ENCODE results near the gene DHRS9.
A peak's percentile ranks its signal among the peaks of the same experiment; 100 is the strongest.

Gene DHRS9

DNA sequence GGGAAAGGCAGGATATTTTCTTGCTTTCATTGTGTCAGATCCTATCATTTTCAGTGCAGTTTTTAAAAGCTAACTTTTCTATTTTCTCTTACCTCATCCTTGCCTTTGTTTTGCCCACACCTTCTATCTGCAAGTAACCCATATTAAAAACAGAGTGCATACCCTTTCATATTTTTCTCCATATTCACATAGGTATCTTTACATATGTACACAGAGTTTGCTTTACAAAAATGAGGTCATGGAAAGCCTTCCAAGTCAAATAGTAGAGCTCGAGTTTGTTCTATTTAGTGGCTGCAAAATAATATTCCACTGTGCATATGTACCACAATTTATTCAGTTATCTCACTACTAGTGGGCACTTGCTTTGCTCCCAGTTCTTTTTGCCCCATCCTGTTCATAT, 3.9 kb upstream of the DHRS9 start:
- DNase-seq (ENCODE audit: low spot score): no peak

DNA sequence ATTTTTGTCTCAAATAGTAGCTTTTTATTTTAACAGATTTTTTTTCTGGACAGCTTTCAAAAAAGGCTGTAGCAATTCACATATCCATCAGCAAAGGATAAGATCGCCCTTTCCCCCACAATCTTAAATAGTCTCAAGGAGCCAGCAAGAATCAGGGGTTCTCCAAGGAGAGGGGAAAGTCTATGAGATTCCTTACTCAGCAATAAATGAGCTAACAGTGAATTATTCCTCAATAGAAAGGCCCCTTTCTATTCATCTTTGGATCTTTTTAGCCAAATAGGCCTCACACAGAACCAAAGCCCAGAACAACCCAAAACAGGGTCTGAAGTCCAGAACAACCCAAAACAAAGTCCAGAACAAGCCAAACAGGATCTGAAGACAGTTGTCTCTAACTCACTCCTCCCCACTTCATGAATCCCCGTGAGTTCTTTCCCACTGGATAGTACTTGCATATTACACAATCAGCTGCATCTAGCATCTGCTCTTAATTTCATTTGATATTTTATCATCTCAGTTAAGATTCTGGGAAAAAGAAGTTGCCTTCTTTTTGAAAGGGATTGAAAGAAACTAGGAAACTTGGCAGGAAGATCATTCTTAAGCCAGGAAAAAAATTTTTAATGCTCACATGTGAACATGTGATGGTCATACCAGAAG, 3.4 kb upstream of the DHRS9 start:
- no peak for DNase-seq (ENCODE audit: low spot score)

DNA sequence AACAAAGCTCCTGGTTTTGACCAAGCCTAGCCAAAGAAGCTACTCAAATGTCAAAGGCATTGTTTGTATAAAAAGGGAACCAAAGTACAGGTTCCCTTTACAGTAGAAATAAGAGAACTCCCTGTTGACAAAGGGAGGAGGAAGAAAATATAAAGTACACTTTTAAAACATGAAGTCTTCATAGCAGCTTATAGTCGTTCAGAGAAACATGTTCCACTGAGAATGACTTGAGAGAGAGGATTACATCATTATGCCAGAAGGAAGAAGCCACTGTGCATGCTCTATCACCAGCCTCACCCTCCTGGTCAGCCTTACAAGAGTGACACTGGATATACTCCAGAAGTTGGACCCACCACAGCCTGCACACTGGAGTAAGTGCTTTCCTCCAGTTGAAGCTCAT, 2.5 kb upstream of the DHRS9 start:
- no peak for DNase-seq (ENCODE audit: low spot score)

DNA sequence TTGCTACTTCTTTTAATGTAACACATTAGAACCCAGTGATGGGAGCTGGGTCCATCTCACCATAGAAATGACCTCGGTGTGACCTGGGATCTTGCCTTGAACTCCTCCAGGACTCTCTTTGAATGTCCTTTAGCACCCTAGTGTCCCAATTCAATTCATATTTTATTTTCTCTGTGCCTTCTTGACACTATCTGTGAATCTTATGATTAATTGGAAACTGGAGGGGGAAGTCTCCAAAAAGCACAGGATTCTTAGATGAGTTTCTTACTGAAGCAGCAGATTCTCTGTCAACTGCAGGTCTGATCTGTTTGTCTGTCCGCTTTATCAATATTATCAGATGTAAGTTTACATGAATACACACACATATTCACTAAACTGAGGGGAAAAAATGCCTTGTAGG, 470 bp downstream of the DHRS9 start:
- no peak for DNase-seq (ENCODE audit: low spot score)

DNA sequence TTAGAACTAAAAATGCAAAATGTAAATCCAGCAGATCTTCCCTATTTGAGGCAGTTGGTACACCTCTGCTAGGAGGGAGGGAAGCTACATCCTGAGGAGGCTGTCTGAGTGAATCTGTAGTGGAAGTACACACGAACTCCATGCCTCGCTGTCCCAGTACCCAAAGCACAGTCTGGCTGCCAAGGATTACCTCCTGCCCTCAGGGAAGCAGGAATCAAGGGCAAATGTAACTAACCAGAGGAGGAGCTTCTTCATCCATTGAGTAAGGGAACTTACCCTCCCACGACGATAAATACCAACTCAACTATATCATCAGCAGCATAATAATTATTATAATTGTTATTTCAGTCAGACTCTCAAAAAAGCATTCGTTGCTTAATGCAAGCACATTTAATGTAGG, 2.1 kb downstream of the DHRS9 start:
- no peak for DNase-seq (ENCODE audit: low spot score)

DNA sequence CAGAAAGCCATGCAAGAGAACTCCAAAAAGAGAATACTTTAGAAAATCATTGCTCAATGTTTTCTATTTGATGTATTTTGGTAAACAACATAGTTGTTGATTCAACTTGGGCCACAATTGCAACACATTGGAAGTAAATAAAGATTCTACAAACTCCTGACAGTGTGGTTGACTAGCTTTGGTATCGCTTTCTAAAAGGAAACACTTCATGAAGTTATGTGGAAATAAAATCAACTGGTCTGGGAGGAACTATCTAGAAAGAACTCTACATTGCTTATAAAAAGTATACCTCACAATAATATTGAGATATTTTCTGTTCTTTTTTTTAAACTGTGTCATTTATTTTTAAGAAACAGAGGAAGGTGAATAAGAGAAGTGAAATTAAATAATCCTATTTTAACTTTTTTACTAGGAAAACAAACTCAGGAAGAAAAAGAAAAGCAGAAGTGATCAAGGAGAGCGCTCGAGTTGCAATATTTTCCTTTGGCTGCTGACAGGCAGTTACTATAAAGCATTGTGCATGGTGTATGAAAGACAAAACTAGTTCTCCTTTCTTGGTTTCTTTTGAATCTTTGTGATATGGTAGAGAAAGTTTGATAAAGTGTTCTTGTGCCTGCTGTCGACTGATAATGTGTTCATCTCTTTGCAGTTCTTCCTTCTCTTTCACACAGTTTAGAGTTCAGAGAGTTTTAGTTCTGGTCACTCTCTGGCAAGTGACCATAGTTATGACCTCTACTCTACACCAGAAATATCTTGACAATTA, 3.0 kb downstream of the DHRS9 start:
- no peak for DNase-seq (ENCODE audit: low spot score)

DNA sequence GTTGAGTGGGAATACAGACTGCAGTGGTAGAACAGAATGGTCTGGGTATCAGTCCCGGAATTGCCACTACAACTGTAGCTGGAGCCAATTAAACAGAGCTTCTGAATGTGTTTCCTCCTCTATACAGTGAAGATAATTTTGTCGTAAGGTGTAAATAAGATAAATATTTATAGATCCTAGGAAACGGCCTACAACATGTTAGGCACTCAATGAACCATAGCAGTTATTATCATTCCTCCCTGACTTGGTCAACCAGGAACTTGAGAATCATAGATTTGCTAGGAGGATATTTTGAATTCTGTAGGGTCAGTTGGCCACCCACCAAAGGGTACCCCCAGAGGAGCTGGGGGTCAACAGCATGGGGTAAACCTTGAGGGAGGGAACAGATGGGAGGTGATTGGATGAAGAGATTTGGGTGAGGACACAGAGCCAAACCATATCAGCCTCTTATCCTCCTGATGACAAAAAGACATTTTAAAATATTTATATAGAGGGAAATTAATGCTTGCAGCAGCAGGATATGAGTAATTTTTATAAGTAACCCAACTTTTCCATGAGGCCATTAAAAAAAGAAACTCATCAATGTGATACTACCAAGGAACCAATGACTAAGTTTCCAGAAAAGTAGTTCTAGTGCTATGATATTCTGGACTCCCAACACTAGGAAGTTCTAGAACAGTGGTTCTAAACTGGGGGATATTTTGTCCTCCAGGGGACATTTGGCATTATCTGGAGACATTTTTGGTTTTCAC, 4.0 kb downstream of the DHRS9 start:
- DNase-seq (ENCODE audit: low spot score): no peak

DNA sequence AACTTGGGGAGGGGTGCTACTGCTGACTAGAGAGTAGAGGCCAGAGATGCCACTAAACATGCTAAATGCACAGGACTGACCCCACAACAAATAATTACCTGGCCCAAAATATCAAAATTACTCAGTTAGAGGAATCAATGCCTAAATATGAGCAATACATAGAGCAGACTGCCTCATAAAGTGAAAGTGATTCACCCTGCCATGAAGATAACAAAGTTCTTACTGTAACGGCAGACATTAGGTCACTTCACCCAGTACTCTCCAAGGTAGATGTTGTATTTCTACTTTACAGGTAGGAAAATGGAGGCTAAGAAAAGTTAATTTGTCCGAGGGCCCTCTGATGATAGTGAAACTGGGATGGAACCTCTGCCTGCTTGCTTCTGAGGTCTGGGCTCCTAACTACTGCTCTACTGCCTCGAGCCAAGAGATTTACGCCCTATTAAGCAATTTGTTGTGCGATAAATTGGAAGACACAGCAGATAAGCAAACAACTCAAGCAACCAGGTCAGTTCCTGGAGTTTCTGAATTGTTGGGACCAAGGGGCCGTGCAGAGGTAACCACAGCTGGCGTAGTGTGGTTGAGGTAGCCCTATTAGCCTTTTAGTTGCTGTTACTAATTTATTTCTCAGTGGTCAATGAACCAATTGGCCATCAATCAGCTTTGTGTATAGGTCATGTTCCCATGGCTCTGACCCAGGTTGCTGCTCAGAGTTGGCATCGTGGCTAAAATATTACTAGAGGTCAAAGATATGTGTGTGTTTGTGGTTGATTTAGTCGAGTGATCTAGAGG, 4.8 kb downstream of the DHRS9 start:
- DNase-seq (ENCODE audit: low spot score): peak; percentile 8

DNA sequence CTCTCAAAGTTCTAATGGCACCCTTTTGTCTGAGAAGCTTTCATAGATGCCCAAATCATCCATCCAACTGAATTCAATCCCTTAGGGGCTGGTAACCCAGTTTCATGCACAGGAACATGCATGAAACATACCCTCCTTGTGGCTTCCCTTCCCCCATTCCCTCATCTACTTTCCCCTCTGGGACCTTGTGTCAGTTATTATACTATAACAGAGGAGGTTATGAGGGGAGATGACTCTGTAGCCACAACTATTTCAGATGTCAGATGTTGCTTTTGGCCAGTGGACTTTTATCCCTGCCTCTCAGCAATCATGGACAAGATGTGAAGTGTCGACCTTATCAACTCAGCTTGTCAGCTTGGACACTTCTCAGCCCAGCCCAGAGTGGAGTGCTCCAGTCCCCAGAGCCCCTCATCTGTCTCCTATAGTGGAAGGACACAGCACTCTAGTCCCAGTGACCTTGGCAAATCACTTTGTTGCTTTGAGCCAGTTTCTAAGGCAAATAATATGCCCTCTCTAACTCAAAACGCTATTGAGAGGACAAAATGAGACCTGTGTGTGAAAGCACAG, 8.4 kb downstream of the DHRS9 start:
- no peak for DNase-seq (ENCODE audit: low spot score)

DNA sequence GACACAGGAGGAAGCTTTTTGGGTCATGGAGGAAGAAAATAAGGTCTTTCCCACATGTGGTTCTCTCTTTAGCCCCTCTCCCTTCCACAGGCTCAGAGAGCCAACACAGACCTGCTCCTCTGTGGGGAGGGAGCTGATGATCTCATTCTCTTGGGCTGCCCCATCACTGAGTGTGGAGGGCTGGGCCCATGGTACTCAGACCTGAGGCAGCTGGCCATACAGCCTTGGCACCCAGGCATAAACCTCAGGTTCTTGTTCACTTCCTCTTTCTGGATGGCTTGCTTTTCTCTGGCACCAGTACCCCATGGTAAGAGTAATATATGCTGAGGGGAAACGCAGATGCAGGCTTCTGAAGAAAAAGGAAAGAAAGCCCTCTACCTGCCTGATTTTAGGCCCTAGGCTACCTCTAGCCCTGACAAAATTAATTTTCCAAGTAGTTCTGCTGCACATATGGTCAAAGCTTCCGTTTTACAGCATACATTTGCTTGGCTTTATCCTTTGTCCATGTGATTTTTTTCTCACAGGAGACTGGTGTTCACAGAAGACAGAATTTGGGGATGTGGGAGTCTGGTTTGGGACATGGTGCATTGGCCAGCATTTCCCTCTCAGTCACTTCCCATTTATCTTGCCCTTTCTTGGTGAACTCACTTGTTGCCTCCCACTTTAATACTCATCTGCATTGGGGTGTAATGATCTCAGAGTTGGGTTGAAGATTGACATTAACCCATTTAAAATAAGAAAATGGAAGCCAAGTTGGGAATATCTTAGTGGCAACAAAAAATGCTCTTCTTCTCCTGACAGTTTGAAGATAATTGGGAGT, 11.1 kb downstream of the DHRS9 start:
- DNase-seq (ENCODE audit: low spot score): no peak

DNA sequence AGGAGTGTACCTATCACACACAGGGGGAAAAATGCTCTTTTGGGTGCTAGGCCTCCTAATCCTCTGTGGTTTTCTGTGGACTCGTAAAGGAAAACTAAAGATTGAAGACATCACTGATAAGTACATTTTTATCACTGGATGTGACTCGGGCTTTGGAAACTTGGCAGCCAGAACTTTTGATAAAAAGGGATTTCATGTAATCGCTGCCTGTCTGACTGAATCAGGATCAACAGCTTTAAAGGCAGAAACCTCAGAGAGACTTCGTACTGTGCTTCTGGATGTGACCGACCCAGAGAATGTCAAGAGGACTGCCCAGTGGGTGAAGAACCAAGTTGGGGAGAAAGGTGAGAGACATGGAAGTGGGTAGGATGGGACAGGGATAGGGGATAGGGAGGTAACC, 12.2 kb downstream of the DHRS9 start:
- DNase-seq (ENCODE audit: low spot score): no peak

DNA sequence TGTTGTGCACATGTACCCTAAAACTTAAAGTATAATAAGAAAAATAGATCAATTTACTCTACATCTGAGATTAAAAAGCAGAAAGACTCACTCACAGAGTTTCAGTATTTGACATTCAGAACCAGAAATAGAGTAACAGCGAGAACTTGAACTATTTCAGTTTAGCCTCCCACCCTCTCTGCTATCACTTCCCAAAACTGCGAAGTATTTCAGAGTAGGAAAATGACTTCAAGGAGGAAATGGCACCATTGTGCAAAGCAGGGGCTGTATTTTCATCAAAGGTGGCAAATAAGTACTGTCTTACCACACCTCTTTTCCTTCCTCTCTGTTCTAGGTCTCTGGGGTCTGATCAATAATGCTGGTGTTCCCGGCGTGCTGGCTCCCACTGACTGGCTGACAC, 13.6 kb downstream of the DHRS9 start:
- no peak for DNase-seq (ENCODE audit: low spot score)

DNA sequence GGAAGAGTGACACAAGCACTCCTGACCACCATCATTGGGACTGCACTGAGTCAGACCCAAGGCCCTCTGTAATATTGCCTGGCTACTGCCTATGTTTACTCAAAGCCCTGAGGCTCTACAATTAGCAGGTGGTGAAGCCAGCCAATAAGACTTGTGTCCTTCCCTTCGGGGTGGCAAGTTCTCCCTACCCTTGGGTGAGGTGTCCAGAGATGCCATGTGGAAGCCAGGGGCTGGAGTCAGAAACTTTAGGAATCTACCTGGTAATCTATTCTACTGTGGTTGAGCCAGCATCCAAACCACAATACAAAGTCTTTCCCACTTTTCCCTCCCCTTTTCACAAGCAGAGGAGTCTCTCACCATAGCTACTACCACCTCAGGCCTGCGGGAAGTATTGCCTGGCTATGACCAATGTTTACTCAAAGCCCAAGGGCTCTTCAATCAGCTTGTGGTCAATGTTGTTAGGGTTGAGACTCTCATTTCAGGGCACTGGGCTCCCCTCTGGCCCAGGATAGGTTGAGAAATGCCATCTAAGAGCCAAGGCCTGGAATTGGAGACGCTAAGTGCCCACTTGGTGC, 17.6 kb downstream of the DHRS9 start:
- no peak for DNase-seq (ENCODE audit: low spot score)

DNA sequence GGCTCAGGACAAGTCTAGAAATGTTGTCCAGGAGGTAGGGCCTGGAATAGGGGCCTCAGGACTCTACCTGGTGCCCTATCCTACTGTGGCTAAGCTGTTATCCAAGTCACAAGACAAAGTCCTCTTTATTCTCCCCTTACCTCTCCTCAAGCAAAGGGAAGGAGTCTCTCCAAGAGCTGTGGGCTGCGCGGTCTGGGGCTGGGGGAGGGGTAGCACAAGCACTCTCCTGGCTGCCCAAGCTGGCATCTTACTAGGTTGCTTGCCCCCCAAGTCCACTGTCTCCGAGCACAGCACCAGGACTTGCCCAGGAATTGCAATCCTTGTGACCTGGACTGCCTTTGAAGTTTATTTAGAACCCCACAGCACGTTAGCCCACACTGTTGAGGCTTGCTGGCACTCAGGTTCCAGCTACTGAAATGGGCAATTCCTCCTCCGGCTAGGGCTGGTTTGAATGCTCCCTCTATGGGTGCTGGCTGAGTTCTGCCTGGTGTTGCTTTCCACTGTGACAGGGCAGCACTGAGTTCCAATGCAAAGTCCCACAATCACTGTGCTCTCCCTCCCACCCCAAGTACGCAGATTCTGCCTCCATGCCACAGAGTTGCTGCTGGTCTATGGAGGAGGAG, 18.5 kb downstream of the DHRS9 start:
- no peak for DNase-seq (ENCODE audit: low spot score)

DNA sequence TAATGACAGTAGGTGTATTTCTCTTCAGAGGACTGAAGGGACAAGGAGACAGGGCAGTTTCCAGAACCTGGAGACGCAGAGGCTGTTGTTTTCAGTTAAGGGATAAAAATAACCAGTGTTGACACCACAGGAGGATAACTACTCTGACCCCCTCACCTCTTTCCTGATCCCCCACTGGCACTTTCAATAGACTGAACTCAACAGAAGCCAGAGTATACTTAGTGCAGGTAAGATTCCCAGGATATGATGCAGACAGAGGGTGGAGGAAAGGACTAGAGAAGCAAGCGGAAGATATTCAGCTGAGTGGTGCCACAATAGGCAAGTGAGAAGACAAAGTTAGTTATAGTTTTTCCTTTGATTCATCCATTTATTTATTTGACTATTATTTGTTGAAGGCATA, 19.8 kb downstream of the DHRS9 start:
- no peak for DNase-seq (ENCODE audit: low spot score)

DNA sequence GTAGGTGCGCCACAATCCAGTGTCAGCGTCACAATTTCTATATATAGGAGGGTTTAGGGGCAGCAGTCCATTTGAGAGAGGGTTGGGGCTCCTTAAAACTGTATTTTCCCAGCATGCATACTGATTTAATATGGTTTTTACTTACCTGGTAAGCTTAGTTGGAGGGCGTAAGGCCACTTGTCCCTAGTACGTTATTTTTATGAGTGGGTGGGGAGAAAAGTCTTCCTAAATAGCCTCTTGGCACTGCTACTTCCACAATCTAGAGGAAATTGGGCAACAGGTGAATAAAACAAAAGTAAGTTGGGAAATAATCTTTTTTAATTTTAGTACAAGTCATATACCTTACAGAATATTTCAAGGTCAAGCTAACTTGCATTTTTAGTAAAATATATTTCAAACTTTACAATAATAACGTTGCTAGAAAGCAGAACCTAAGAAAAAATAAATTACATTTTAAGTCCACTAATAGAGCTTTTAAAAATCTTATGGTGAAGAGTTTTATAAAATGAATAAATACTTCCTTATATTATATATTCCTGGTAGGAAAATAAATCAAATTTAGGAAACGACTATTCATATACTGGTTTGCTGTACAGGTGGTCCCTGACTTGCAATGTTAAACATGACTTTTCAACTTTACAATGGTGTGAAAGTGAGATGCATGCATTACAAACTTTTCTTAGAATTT, 20.9 kb downstream of the DHRS9 start:
- DNase-seq (ENCODE audit: low spot score): no peak

DNA sequence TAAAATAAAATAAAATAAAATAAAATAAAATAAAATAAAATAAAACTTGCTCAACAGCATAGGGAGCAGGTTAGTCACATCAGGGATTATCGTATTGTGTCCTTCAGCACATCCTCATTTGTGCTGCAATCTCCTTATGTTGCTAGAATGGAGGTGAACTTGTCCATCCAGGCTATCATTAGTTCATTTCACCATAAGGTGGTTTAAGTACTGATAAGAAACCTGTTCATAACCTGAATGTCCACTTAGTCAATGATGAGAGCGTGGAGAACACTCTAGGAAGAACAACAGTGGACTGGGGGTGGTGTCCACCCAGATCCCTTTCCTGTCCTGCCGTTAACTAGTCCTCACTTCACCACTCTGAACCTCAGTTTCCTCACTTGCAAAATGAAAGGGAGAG, 21.9 kb downstream of the DHRS9 start:
- no peak for DNase-seq (ENCODE audit: low spot score)

DNA sequence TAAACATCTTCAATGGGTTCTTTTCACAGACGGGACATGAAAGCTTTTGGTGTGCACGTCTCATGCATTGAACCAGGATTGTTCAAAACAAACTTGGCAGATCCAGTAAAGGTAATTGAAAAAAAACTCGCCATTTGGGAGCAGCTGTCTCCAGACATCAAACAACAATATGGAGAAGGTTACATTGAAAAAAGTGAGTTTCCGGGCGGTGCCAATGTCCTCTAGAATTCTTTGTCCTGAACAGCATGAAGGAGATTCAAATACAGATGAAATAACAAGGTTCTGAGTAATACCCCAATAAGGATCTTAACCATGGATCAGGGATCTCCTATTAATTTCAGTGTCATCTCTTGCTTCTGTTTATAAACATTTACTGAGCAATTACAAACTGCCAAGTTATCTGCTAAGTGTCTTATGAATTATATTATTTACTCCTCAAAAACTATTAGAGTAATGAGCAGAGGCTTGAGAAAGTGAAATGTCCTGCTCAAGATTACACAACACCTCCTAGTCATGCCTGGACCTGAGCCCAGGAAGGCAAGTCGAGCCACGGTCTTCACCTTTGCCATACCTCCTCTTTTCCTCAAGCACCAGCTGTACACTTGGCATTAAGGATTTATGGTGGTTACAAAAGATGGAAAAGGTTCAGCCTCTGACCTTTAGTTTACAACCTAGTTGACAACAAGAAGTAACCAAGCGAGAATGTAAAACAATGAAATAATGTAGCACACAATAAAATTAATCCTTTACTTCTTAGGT, 22.6 kb downstream of the DHRS9 start:
- DNase-seq (ENCODE audit: low spot score): no peak

DNA sequence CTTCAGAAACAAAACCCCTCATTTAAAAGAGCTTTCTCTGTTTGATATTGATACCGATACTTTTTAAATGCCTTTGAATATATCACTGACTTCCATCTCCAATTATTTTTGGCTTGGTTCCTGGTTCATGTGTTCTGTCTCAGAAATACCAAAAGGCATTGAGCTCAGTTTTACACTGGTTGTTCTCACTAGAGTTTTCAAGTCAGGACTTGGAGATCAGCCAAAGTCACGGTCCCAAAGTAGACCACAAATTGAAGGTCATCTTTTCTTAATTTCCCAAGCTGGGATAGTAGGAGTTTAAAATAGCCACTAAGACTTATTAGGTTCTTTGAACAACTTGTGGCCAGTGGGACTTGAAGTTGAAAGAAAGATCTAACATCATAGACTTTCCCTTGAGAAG, 24.2 kb downstream of the DHRS9 start:
- DNase-seq (ENCODE audit: low spot score): no peak
